Activated CD8-positive, alpha-beta T cell treated with anti-CD3 and anti-CD28 coated beads, Interleukin-2, amount 10 ng/mL, durations not matched to agents 7 days and 5 days (primary cell): ENCODE data around the gene LRPAP1. TPM values are rescaled to one million over a fixed set of nuclear protein-coding genes. Genes with fewer than 3 reads are reported as not detected.

Experiments
- ATAC-seq: fragments of 150-1000 bp; cut with Tn5 transposase; one replicate; pipeline ENCODE4 v1.10.0; 2021; ENCODE audit warnings: moderate library complexity
- CTCF ChIA-PET: fragments of 350-600 bp; sonication (Branson Sonifier 250); formaldehyde crosslinking; loops from one replicate; lab custom pipeline; 2021; ENCODE audit warnings: antibody characterized with exemption; lab: Charles Lee
- POLR2A ChIA-PET: fragments of 350-600 bp; sonication (Branson Sonifier 250); formaldehyde crosslinking; loops from one replicate; lab custom pipeline; 2021; ENCODE audit warnings: antibody characterized with exemption; lab: Charles Lee
- DNase-seq: peaks from one replicate; pipeline ENCODE4 v3.0.0-alpha.2; 2020
- H3K27ac Mint-ChIP-seq: one replicate; pipeline ENCODE4 v1.8.0; 2021; ENCODE audit warnings: mild to moderate bottlenecking, mixed read lengths
- H3K27me3 Mint-ChIP-seq: one replicate; pipeline ENCODE4 v1.8.0; 2021; ENCODE audit warnings: low read depth, mixed read lengths
- H3K36me3 Mint-ChIP-seq: one replicate; pipeline ENCODE4 v1.8.0; 2021; ENCODE audit warnings: low read depth, mixed read lengths
- H3K4me1 Mint-ChIP-seq: one replicate; pipeline ENCODE4 v1.8.0; 2021; ENCODE audit warnings: low read depth, mixed read lengths
- H3K4me3 Mint-ChIP-seq: one replicate; pipeline ENCODE4 v1.8.0; 2021; ENCODE audit warnings: mild to moderate bottlenecking, mixed read lengths
- H3K9me3 Mint-ChIP-seq: one replicate; pipeline ENCODE4 v1.8.0; 2022; ENCODE audit warnings: mixed read lengths; ENCODE audit not compliant: insufficient read depth
- total RNA-seq, 2 experiments: library from RNA; stranded (reverse); gene quantifications; one replicate each; pipeline ENCODE4 v1.2.3, GENCODE V29; 2021

The LRPAP1 gene
- total RNA-seq, 2 experiments from 2014 or later = 66.4 to 72.5 TPM

DNA sequence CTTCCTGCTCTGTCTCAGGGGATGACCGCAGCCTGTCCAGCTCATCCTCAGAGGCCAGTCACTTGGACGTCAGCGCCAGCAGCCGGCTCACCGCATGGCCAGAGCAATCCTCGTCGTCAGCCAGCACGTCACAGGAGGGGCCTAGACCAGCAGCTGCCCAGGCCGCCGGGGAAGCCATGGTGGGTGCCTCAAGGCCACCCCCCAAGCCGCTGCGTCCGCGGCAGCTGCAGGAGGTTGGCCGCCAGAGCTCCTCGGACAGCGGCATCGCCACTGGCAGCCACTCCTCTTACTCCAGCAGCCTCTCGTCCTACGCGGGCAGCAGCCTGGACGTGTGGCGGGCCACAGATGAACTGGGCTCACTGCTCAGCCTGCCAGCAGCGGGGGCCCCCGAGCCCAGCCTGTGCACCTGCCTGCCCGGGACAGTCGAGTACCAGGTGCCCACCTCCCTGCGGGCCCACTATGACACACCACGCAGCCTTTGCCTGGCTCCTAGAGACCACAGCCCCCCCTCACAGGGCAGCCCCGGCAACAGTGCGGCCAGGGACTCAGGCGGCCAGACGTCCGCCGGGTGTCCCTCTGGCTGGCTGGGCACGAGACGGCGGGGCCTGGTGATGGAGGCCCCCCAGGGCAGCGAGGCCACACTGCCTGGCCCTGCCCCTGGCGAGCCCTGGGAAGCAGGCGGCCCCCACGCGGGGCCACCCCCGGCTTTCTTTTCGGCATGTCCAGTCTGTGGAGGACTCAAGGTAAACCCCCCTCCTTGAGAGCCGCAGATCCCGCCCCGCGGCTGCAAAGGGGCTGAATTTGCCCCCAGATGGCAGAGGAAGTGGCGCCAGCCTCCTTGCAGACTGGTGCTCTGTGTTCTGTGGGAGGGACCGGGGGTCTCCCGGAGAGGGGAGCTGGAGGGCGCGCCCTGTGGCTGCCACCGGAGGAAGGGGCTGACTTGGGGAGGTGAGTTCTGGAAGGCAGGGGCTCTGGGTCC lies 39.2 kb downstream of the LRPAP1 start:
- ChIA-PET CTCF (interaction anchor here (0.8 kb wide), 1 partner anchor 13 kb away, joined by 3 read pairs; no protein-coding TSS in a partner anchor), POLR2A (no interaction called here)
- H3K4me3 Mint-ChIP-seq = no peak overlapping the region
- H3K9me3 Mint-ChIP-seq = no peaks in the 10 kb centered on the region
- no peak overlapping the region for H3K27ac Mint-ChIP-seq
- H3K4me1 Mint-ChIP-seq = no peaks in the 10 kb centered on the region
- no peak for ATAC-seq
- no peak for DNase-seq
- no peaks in the 10 kb centered on the region for H3K36me3 Mint-ChIP-seq
- peaks cover 10% of the 10 kb centered on the region for H3K27me3 Mint-ChIP-seq

DNA sequence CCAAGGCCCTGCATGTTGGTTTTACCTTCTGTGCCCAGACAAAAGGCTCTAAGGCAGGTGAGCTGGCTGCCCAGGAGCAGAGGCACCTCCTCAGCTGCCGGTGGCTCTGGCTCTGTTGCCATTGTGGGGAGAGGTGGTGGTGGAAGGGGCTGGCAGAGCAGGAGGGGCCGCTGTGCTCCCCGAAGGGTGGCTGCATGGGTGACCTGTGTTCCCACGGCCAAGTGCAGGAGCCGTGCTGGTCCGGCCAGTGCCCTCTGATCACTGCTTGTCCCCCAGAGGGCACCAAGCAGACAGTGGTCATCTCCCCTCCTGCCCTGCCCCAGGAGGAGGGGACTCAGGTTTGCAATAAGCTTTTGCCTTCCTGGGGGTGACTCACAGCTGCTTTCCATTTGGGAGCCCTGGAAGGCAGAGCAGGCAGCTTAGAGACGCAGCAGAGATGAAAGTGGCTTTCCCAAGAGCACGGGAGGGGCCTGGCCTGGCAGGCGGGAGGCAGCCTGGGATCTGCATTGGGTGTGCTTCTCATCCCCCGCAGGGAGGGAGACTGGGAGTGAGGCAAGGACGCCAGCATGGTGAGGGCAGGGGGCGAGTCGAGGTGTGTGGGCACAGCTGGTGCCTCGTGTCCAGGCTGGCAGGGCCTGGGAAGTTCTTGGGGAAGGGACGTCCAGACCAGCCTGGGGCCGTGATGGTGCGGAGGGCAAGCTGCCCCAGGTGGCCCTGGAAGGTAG lies 40.4 kb downstream of the LRPAP1 start:
- no peak overlapping the region for H3K27ac Mint-ChIP-seq
- POLR2A ChIA-PET = no interaction called here
- CTCF ChIA-PET = interaction anchor here (1.6 kb wide), 1 partner anchor 11 kb away, joined by 6 read pairs; no protein-coding TSS in a partner anchor
- no peaks in the 10 kb centered on the region for H3K36me3 Mint-ChIP-seq
- ATAC-seq (no peak), DNase-seq (no peak)
- peaks cover under 1% of the 10 kb centered on the region for H3K4me1 Mint-ChIP-seq
- no peaks in the 10 kb centered on the region for H3K9me3 Mint-ChIP-seq
- H3K4me3 Mint-ChIP-seq = no peak overlapping the region
- H3K27me3 Mint-ChIP-seq = peaks cover 10% of the 10 kb centered on the region

DNA sequence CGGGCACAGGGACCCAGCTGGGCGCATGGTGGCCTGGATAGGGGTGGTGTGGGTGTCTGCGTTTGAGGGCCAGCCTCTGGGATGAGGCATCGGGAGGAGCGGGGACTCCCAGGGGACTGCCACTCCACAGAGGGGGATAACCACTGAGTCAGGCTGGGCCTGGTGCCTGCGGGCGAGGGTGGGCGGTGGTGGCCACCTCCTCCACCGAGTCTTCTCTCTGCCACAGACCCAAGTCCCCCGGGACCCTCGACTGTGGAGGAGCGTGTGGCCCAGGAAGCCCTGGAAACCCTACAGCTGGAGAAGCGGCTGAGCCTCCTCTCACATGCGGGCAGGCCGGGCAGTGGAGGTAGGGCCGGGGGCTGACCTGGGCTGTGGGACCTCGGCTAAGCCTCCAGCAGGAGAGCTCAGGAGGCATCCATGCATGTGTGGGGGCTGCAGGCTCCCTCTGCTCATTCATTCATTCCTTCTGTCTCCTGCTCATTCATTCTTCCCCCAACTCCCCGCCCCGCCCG lies 42.7 kb downstream of the LRPAP1 start:
- ATAC-seq (peak; percentile 22), DNase-seq (no peak)
- ChIA-PET CTCF (no interaction called here), POLR2A (interaction anchor here (0.6 kb wide), 1 partner anchor 134 kb away, joined by 3 read pairs; no protein-coding TSS in a partner anchor)
- Mint-ChIP-seq H3K4me1 (peaks cover 15% of the 10 kb centered on the region), H3K36me3 (no peaks in the 10 kb centered on the region), H3K27me3 (peaks cover 17% of the 10 kb centered on the region), H3K27ac (no peak overlapping the region), H3K9me3 (no peaks in the 10 kb centered on the region), H3K4me3 (no peak overlapping the region)

DNA sequence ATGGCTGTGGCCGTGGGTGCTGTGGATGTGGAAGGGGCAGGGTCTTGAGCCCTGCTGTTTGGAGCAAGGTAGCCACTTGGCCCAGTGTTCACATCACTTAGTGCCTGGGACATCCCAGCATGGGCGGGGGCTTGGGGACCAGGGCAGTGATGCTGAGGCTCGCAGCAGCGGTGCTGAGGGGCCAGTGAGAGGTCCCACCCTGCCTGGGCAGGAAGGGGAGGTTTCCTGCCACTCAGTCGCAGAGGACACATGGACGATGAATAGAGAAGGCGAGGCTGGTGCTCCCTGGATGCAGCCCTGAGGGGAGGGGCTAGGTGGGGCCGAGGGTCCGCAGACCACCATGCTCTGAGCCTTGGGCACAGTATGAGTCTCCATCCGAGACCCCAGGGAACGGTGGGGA lies 43.4 kb downstream of the LRPAP1 start:
- DNase-seq = no peak
- Mint-ChIP-seq H3K36me3 (no peaks in the 10 kb centered on the region), H3K27me3 (peaks cover 18% of the 10 kb centered on the region), H3K4me1 (peaks cover 15% of the 10 kb centered on the region), H3K4me3 (no peak overlapping the region), H3K9me3 (no peaks in the 10 kb centered on the region), H3K27ac (no peak overlapping the region)
- ChIA-PET CTCF (no interaction called here), POLR2A (no interaction called here)
- ATAC-seq = no peak

DNA sequence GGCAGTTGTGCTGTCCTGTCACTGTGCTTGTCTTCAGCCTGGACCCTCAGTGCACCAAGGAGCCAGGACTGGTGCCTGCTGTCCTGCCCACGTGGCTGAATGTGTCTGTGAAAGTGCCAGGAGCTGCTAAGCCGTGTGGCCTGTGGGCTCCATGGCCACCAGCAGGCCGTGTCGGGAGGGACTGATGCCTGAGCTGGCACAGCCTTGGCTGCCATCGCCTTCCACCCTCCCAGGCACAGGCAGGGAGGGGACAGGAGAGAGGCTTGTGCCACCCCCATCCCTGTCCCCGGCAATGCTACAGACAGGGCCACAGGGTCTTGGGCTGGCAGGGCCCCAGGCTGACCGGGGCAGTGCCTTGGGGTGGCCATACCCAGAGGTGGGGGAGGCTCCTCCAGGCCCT lies 44.4 kb downstream of the LRPAP1 start:
- no peak overlapping the region for H3K4me3 Mint-ChIP-seq
- ATAC-seq = no peak
- ChIA-PET POLR2A (no interaction called here), CTCF (no interaction called here)
- H3K27me3 Mint-ChIP-seq = peaks cover 19% of the 10 kb centered on the region
- DNase-seq = no peak
- H3K9me3 Mint-ChIP-seq = no peaks in the 10 kb centered on the region
- H3K36me3 Mint-ChIP-seq = no peaks in the 10 kb centered on the region
- peaks cover 15% of the 10 kb centered on the region for H3K4me1 Mint-ChIP-seq
- H3K27ac Mint-ChIP-seq = no peak overlapping the region

DNA sequence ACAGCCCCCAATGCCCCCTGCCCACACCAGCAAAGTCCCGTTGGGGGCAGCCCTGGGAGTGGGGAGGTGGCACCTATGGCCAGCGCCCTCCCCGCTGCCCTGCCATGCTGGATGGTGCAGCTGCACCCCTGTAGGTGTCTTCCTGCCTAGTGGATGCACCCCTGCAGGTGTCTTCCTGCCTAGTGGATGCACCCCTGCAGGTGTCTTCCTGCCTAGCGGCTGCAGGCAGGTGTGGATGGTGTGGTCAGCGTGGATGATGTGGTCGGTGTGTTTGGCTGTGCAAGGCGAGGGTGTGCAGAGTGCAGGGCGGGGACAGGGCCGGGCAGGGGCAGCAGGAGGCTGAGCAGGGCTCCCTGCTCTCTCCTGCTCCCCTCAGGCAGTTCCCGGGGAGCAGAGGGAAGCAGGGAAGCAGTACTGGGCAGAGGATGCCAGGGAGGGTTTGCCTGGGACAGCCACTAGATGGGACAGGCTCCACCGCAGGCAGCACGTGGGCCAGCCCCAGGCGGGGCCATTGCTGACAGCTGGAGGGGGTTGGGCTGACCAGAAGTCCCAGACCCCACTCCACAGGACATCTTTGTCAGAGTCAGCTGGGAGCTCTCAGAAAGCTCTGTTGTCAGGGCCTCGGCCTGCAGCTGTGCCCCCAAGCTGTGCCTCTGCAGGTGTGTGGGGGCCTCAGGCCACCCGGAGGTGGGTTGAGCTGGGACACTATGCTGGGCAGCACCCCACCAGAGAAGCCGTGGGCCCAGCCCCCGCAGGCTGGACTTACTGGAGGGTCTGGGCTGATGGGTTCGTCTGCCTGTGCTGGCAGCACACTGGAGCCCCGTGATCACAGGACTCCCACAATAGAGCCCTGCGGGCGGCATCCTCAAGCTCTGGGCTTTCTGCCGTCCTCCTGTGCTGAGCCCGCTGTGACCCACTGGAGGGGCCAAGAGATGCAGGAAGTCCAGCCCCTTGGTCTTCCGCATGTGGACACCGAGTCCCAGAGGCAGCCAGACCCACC lies 45.4 kb downstream of the LRPAP1 start:
- no peaks in the 10 kb centered on the region for H3K36me3 Mint-ChIP-seq
- ChIA-PET CTCF (interaction anchor here (0.8 kb wide), 1 partner anchor 394 kb away, joined by 3 read pairs; no protein-coding TSS in a partner anchor), POLR2A (no interaction called here)
- peaks cover 15% of the 10 kb centered on the region for H3K4me1 Mint-ChIP-seq
- peaks cover 15% of the 10 kb centered on the region for H3K27me3 Mint-ChIP-seq
- H3K27ac Mint-ChIP-seq = peak overlapping the region; percentile 70
- peak; percentile 33 for DNase-seq
- no peaks in the 10 kb centered on the region for H3K9me3 Mint-ChIP-seq
- H3K4me3 Mint-ChIP-seq = no peak overlapping the region
- no peak for ATAC-seq

DNA sequence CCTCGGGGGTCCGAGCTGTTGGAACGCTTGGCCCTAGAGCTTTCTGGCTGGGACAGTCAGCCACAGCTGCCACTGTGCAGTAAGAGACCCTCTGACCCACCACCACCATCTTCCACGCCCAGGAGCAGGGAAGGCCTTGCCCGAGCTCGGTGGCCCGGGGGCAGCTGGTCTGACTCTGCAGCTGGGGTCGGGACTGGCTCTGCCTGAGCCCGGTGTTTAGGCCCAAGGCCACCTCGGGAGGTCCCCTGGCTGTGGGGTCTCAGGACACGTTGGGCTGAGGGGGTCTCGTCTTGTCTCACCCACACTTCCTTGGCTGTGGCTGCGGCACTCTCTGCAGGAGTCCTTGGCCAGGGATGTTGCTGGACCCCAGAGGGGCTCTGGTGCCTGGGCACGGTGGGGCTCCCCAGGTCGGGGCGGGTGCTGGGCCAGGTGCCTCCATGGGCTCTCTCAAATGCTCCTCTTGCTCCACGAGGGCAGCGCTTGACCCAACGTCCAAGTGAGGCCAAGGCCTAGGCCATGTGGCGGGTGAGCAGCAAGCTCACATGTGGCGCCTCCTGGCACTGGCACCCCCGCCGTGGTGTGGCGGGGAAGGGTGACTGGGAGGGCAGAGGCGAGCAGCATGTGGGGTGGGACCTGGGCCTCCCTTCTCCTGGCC lies 46.2 kb downstream of the LRPAP1 start:
- no peak for ATAC-seq
- H3K36me3 Mint-ChIP-seq = no peaks in the 10 kb centered on the region
- no peak overlapping the region for H3K4me3 Mint-ChIP-seq
- DNase-seq = no peak
- POLR2A ChIA-PET = no interaction called here
- no peaks in the 10 kb centered on the region for H3K9me3 Mint-ChIP-seq
- peaks cover 15% of the 10 kb centered on the region for H3K4me1 Mint-ChIP-seq
- no peak overlapping the region for H3K27ac Mint-ChIP-seq
- H3K27me3 Mint-ChIP-seq = peaks cover 13% of the 10 kb centered on the region
- CTCF ChIA-PET = no interaction called here

DNA sequence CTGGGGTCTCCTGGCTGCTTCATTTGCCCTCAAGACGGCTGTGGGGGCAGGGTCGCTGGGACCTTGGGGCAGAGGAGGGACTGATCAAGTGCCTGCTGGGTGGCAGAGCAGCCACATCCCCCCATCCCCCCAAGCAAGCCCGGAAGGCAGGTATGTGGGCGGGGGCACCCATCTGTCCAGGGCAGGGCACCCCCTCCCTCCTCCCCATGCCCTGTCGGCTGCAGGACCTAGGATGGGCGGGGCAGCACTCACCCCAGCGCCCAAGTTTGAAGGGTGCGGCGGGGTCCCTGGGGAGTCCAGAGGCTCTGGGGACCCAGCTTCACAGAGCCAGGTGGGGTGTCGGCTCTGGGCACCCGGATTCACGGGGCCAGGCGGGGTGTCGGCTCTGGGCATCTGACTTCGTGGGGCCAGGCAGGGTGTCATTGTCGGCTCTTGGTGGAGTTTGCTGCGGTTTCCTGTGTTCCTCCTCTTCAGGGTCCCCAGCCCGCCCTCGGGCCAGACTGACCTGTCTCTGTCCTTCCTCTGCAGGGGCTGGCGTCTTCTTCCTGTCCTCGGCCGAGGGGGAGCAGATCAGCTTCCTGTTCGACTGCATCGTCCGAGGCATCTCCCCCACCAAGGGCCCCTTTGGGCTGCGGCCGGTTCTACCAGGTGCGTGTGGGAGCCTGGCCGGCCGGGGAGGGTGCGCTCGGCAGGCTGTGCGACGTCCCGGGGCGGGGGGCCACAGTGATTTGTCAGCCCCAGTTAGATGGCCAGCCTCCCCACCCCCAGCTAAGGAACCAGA lies 47.0 kb downstream of the LRPAP1 start:
- Mint-ChIP-seq H3K4me3 (no peak overlapping the region), H3K4me1 (peaks cover 15% of the 10 kb centered on the region), H3K9me3 (no peaks in the 10 kb centered on the region), H3K27ac (no peak overlapping the region), H3K27me3 (peaks cover 16% of the 10 kb centered on the region), H3K36me3 (no peaks in the 10 kb centered on the region)
- DNase-seq = peak; percentile 35
- CTCF ChIA-PET = no interaction called here
- no peak for ATAC-seq
- POLR2A ChIA-PET = no interaction called here

DNA sequence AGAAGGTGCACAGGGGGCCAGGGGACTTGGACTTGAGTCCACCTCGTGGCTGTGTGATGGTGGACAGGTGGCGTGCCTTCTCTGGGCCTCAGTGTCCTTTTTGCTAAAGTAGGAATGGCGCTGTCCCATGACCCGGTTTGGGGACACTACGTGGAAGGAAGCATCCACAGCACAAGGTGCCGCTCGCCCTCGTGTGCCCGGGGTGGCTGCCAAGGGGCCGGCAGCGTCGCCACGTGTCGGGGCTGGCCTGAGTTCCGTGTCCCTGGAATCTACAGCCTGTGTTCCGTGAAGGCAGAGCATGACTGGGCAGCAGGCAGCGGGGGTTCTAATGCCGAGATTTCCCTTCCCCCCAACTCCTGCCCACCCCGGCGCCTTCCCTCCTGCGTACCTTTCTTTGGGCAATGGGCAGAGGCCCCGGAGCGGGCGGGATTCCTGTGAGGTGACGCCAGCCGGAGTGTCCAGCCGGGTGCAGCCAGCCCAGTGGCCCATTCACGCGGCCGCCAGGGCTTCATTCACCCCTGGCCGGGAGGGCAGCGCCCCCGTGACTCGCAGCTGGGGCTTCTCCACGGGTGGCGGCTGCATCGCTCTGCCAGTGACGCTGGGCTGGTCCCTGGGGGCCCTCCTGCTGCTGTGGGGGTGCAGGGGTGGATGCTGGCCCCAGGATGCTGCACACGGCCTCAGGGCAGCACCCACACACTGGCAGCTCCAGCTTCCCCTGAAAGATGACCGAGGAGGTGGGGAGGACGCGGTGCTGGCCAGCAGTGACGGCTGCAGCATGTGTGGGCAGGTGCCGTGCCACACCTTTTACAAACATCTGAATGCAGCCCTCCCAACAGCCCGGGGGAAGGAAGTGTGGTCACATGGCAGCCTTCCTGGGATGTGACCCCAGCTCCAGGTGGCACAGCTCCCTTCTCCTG lies 47.9 kb downstream of the LRPAP1 start:
- H3K27ac Mint-ChIP-seq = no peak overlapping the region
- H3K27me3 Mint-ChIP-seq = peaks cover 16% of the 10 kb centered on the region
- H3K4me3 Mint-ChIP-seq = no peak overlapping the region
- no peaks in the 10 kb centered on the region for H3K36me3 Mint-ChIP-seq
- ChIA-PET POLR2A (no interaction called here), CTCF (no interaction called here)
- H3K9me3 Mint-ChIP-seq = no peaks in the 10 kb centered on the region
- peaks cover 15% of the 10 kb centered on the region for H3K4me1 Mint-ChIP-seq
- ATAC-seq (no peak), DNase-seq (no peak)
